GM21825 (cell line): ENCODE measurements around the gene CD74.
"Not testable (repeated sequence)": the region's sequence is repeated elsewhere in the genome, so short reads cannot be mapped to it uniquely, and the experiment has no call there.

Experiments used
- ATAC-seq: cut with Tn5 transposase; IDR thresholded peaks from one replicate; pipeline ENCODE4 v1.9.1; 2021; ENCODE audit warnings: mild to moderate bottlenecking, moderate library complexity; ENCODE audit not compliant: unreplicated experiment

The CD74 gene

GRCh38 chr5:150441813-150442698 is 29.3 kb upstream of the CD74 start:
- no peak for ATAC-seq

GRCh38 chr5:150440948-150441812 is 28.5 kb upstream of the CD74 start:
- no peak for ATAC-seq

GRCh38 chr5:150438873-150439546 is 26.3 kb upstream of the CD74 start:
- ATAC-seq, result no peak

GRCh38 chr5:150436141-150436680 is 23.5 kb upstream of the CD74 start:
- ATAC-seq, result peak; percentile 92

- no peak for ATAC-seq
Observed at GRCh38 chr5:150434464-150434863, 21.8 kb upstream of the CD74 start.

GRCh38 chr5:150431574-150431973 is 18.9 kb upstream of the CD74 start:
- no peak for ATAC-seq

- ATAC-seq, result no peak
Observed at GRCh38 chr5:150431048-150431447, 18.3 kb upstream of the CD74 start.

GRCh38 chr5:150429410-150429873 is 16.7 kb upstream of the CD74 start:
- peak; percentile 68 for ATAC-seq

- ATAC-seq, result no peak
Observed at GRCh38 chr5:150428978-150429377, 16.3 kb upstream of the CD74 start.

- no peak for ATAC-seq
Observed at GRCh38 chr5:150428106-150428876, 15.6 kb upstream of the CD74 start.

GRCh38 chr5:150426165-150426564 is 13.5 kb upstream of the CD74 start:
- ATAC-seq, result not testable (repeated sequence)

GRCh38 chr5:150422758-150423157 is 10.0 kb upstream of the CD74 start:
- no peak for ATAC-seq

GRCh38 chr5:150422075-150422474 is 9.4 kb upstream of the CD74 start:
- no peak for ATAC-seq

- ATAC-seq, result no peak
Observed at GRCh38 chr5:150419630-150420270, 7.0 kb upstream of the CD74 start.

GRCh38 chr5:150413902-150414790 is 1.4 kb upstream of the CD74 start:
- ATAC-seq, result not testable (repeated sequence)

GRCh38 chr5:150413176-150413901 is 629 bp upstream of the CD74 start:
- no peak for ATAC-seq

GRCh38 chr5:150411245-150411979 is 1.3 kb downstream of the CD74 start:
- ATAC-seq, result peak; percentile 23
